GM12874 (cell line): Measurements from ENCODE around the gene LIN7A.
A peak's percentile ranks its signal among the peaks of the same experiment; 100 is the strongest.

Experiments
- TF ChIP-seq, protein P1 (sequence below): IDR thresholded peaks from 2 replicates; pipeline ENCODE4 v1.5.1; 2011; ENCODE audit warnings: low read depth, mild to moderate bottlenecking, control low read depth, low read length, moderate library complexity; ENCODE audit not compliant: insufficient read depth

LIN7A gene

DNA sequence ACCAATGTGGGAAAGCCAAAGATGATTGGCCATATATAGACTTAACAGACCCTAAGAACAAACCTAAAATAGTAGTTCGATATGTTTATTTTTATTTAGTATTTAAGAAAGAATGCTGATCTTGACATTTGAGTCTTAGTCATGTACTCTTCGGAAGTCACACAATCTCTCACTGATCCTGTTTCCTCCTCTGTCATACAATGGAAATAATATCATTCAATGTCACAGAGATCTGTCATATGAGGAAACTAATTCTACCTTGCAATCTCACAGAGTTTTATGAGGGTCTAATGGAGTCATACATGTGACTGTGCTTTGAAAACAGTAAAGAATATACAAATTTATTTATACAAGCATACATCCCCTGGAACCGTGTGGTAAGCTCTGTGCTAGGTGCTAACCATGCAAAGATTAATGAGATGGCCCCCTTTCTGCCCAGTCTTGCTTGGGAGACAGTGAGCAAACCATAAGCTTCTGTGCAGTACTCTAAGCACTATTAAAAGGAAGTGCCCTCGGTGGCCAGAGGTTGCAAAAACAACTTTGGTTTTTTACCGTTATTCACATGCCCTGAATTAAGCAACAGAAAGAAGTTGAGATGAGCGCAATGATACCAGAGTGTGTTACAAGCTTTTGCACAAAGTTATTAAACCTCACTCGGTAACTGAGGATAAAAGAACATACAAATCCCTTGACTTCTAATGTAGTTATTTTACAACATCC, 1.7 kb upstream of the LIN7A start:
- TF ChIP-seq, protein P1, sequence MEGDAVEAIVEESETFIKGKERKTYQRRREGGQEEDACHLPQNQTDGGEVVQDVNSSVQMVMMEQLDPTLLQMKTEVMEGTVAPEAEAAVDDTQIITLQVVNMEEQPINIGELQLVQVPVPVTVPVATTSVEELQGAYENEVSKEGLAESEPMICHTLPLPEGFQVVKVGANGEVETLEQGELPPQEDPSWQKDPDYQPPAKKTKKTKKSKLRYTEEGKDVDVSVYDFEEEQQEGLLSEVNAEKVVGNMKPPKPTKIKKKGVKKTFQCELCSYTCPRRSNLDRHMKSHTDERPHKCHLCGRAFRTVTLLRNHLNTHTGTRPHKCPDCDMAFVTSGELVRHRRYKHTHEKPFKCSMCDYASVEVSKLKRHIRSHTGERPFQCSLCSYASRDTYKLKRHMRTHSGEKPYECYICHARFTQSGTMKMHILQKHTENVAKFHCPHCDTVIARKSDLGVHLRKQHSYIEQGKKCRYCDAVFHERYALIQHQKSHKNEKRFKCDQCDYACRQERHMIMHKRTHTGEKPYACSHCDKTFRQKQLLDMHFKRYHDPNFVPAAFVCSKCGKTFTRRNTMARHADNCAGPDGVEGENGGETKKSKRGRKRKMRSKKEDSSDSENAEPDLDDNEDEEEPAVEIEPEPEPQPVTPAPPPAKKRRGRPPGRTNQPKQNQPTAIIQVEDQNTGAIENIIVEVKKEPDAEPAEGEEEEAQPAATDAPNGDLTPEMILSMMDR, result no peak

DNA sequence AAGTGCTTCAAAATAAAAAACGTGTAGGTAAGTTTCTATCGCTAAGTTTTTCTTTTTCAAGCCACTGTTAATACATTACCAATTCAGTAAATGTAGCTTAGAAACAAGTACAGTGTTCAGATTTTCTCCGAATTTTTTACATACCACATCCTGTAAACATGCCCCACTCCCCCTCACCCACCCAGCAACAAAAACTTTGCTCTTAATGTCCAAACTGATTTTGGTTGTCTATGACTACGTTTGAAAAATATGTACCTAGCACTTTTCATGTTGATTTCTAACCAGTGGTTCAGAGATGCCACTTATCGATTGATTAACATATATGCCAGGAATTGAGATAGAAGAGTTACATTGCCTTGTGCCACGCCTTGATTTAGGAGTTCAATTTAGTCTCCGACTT, 663 bp upstream of the LIN7A start:
- TF ChIP-seq, protein P1, result no peak

DNA sequence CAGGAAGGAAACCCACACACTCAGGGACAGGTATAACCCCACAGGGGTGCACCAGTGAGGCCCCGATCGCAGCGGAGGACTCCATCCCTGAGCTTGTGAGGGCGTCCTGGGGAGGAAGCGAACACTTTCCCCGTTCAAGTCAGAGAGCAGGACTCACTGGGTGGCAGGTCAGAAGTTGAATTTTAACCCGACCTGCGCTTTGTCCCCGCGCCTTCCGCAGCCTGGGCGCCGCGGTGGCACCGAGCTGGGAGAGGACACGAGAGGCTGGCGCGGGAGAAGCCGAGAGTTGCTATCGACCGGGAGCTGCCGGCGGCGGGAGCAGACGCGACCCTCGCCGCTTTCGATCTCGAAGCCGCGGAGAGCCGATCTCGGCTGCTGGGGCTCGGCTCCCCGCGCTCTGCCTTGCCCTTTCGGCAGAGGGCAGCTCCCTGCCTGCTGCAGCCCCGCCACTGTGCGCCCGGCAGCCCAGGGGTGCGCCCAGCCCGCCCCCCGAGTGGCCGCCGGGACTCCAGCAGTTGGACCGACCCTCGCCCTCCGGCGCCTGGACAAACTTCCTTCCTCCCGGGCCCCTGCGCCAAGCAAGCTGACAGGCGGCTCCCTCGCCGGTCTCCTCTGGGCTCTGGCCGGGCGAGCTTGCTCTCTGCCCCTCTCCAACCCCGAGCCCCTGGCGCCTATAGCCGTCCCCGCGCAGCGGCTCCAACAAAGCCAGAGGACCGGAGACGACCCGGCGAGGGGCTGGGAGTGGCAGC, 918 bp downstream of the LIN7A start:
- TF ChIP-seq, protein P1, result 0 out of 2 replicates have a peak, but pooled peaks have one; percentile 7

DNA sequence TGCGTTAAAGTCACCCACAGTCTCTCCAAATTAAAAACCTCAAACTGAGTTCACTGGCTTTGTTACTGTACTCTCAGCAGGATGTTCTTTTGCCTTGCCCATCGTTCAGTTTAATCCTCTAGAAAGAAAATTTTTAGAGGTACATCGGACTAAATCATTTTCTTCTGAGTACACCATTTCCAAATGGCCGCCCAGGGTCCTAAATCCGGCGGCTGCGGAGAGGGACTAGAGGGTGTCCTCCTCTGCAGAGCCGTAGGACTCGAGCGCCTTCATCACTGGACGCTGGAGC, 1.4 kb downstream of the LIN7A start:
- TF ChIP-seq, protein P1, result no peak

DNA sequence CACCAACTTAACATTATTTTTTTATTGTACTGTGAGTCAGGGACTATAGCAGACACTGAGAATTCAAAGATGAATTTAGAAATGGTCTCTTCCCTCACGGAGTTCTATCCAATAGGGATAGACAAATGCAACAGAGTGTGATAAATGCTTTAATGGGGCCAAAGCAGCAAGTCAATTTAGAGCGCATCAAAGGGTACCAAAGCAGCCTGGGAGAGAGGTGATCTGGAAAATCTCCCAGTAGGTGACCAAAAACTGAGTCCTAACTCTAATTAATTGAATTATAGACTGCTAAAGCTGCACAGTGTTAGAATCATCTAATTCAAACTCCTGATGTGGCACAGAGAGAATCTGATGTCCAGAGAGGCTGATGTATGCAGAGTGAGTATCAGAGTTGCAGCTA, 2.6 kb downstream of the LIN7A start:
- TF ChIP-seq, protein P1, result no peak

DNA sequence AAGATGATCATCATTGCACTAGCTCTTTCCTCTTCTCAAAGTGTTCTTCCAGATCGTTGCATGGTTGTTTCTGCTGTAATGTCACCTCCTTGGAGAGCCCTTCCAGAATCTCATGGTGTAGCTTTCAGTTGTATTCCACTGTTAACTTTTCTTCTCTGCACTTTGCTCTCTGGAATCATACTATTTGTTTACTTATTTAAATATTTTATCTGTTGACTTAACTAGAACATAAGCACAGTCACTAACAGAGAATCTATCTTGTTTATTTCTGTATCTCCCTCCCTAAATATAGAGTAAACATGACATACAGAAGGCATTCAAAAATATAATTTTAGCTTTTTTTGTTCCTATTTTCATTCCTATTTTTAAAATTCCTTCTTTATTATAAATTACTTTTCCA, 11.8 kb downstream of the LIN7A start:
- TF ChIP-seq, protein P1, result no peak

DNA sequence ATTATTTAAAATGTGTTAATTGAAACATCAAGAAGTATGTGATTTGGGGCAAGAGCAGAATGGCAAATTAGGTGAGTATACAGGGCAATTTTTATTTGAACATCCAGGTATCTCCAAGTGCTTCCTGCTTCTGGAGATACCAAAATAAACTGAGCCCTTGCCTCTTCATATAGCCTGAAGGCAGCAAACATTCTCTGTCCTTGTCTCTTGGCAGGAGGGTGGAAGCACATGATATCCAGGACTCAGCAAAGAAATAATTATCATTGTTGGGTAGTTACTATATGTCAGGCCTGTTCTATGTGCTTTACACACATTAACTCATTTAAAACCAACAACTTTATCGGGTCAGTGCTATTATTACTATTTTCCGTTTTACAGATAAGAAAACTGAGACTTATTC, 12.5 kb downstream of the LIN7A start:
- TF ChIP-seq, protein P1, result no peak
